ENCODE measurements around the gene FAM9B. TPM values are rescaled to one million over a fixed set of nuclear protein-coding genes. Genes with fewer than 3 reads are reported as not detected.

The FAM9B gene
- total and polyA plus RNA-seq, 2 of the 4 experiments (the other 2 are of a cell fraction): not detected

DNA sequence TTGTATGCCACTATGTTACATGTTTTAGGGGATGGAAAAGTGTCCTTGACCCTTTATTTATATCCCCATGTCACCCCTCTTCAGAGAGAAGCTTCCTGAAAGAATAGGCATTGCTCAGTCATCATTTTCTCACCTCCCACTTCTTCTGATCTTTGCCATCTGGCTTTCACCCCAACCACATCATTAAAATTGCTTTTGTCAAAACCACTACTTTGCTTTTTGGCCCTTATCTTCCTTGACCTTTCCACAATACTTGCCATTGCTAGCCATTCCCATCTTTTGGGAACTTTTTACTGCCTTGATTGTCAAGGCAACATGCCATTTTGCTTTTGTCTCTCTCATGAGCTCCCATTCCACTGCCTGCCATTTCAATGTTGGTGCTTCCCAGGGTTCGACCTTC, 14.9 kb upstream of the FAM9B start:
- H3K79me1 ChIP-seq (ENCODE audit: low read depth in 1 of 2, low read length in 2 of 2): no peaks in the 10 kb centered on the region
- no peak overlapping the region for H3K4me3 ChIP-seq (ENCODE audit: insufficient read depth, low read depth, low read length)
- no peak overlapping the region for H2BK5ac ChIP-seq (ENCODE audit: low read depth, low read length, poor library complexity, severe bottlenecking)
- no peaks in the 10 kb centered on the region for H3K9me3 ChIP-seq (ENCODE audit: control insufficient read depth, insufficient read depth, low read length)
- intact Hi-C loops (cut with micrococcal nuclease) (no loop called here), dilution Hi-C loops (cut with HindIII; ENCODE audit: low sequenced_read_pairs, unreplicated experiment) (no loop called here), in situ Hi-C loops (cut with MboI; ENCODE audit: low sequenced_read_pairs) (no loop called here)
- H3K27ac ChIP-seq (ENCODE audit: insufficient read depth, low read length): no peak overlapping the region
- no peak overlapping the region for H3K18ac ChIP-seq (ENCODE audit: low read depth, low read length)
- H3K9me1 ChIP-seq (ENCODE audit: insufficient read depth, low read length): no peaks in the 10 kb centered on the region
- H2AK9ac ChIP-seq (replicated peaks; ENCODE audit: low read depth, low read length, poor library complexity): no peak overlapping the region
- H3K4me1 ChIP-seq (ENCODE audit: control insufficient read depth, insufficient read depth, low read length): no peaks in the 10 kb centered on the region
- CTCF ChIA-PET: no interaction called here
- H2BK15ac ChIP-seq (ENCODE audit: low read depth, low read length): no peak overlapping the region
- H3K14ac ChIP-seq (replicated peaks; ENCODE audit: low read depth, low read length): no peak overlapping the region
- H2AK5ac ChIP-seq (ENCODE audit: low read depth, low read length): no peak overlapping the region
- POLR2A ChIA-PET (ENCODE audit: unreplicated experiment): interaction anchor here (0.6 kb wide), 1 partner anchor 53 kb away, joined by 3 read pairs; no protein-coding TSS in a partner anchor
- no peak overlapping the region for H2BK20ac ChIP-seq (ENCODE audit: low read depth, low read length)
- WGBS, 2 experiments (ENCODE audit: extremely low coverage in 2 of 2, insufficient read length in 1 of 2): 18% methylated on average over 1 of the region's 1 CpG; no CpG with 5 or more reads in 1 of the 2 experiments
- H4K20me1 ChIP-seq (ENCODE audit: insufficient read depth, low read length): no peaks in the 10 kb centered on the region
- H3K4me2 ChIP-seq (ENCODE audit: low read depth, low read length): no peak overlapping the region
- TF ChIP-seq CEBPB (IDR thresholded peaks at IDR 0.05; ENCODE audit: low read depth, low read length): no peak
- no peak for TF ChIP-seq POLR2A (IDR thresholded peaks at IDR 0.05; ENCODE audit: low read depth, low read length)
- TF ChIP-seq, protein P1, sequence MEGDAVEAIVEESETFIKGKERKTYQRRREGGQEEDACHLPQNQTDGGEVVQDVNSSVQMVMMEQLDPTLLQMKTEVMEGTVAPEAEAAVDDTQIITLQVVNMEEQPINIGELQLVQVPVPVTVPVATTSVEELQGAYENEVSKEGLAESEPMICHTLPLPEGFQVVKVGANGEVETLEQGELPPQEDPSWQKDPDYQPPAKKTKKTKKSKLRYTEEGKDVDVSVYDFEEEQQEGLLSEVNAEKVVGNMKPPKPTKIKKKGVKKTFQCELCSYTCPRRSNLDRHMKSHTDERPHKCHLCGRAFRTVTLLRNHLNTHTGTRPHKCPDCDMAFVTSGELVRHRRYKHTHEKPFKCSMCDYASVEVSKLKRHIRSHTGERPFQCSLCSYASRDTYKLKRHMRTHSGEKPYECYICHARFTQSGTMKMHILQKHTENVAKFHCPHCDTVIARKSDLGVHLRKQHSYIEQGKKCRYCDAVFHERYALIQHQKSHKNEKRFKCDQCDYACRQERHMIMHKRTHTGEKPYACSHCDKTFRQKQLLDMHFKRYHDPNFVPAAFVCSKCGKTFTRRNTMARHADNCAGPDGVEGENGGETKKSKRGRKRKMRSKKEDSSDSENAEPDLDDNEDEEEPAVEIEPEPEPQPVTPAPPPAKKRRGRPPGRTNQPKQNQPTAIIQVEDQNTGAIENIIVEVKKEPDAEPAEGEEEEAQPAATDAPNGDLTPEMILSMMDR (conservative IDR thresholded peaks at IDR 0.05; ENCODE audit: low read depth, low read length): no peak
- no peak for TF ChIP-seq SMC3 (IDR thresholded peaks at IDR 0.05; ENCODE audit: low read depth, low read length)
- no peak for TF ChIP-seq RAD21 (IDR thresholded peaks at IDR 0.05; ENCODE audit: low read length)
- TF ChIP-seq, protein P2, sequence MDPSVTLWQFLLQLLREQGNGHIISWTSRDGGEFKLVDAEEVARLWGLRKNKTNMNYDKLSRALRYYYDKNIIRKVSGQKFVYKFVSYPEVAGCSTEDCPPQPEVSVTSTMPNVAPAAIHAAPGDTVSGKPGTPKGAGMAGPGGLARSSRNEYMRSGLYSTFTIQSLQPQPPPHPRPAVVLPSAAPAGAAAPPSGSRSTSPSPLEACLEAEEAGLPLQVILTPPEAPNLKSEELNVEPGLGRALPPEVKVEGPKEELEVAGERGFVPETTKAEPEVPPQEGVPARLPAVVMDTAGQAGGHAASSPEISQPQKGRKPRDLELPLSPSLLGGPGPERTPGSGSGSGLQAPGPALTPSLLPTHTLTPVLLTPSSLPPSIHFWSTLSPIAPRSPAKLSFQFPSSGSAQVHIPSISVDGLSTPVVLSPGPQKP (IDR thresholded peaks at IDR 0.05; ENCODE audit: borderline replicate concordance, low read depth, low read length): no peak
- no peak for DNase-seq
- H2BK120ac ChIP-seq (ENCODE audit: low read depth, low read length): no peak overlapping the region
- no peak overlapping the region for H4K91ac ChIP-seq (ENCODE audit: insufficient read depth, low read depth, low read length)
- no peak for ATAC-seq (ENCODE audit: low read depth)
- no peak overlapping the region for H3K9ac ChIP-seq (ENCODE audit: low read depth, low read length)
- H3K36me3 ChIP-seq (ENCODE audit: control insufficient read depth, insufficient read depth, low read length): no peaks in the 10 kb centered on the region
- H4K5ac ChIP-seq (ENCODE audit: low read depth, low read length): no peak overlapping the region
- H3K23ac ChIP-seq (ENCODE audit: low read depth, low read length): no peak overlapping the region
- H4K8ac ChIP-seq (ENCODE audit: low read depth in 2 of 2, low read length in 2 of 2): no peak overlapping the region
- H3K56ac ChIP-seq (ENCODE audit: extremely low read depth, insufficient read depth, low read length): no peak overlapping the region
- BruUV-seq (replicated peaks): no TSS peak
- no peak overlapping the region for H2AFZ ChIP-seq (replicated peaks; ENCODE audit: low read length, poor library complexity)
- no peaks in the 10 kb centered on the region for H3K27me3 ChIP-seq (ENCODE audit: control insufficient read depth, insufficient read depth, low read length)
- H3K4ac ChIP-seq (ENCODE audit: low read depth, low read length): no peak overlapping the region
